ENCODE measurements around the gene ZNF554. TPM values are rescaled to one million over a fixed set of nuclear protein-coding genes. Genes with fewer than 3 reads are reported as not detected.

The ZNF554 gene
- total and polyA plus RNA-seq, 2 donors (not counting 3 experiments of a cell fraction or from before 2014, with no cell fraction given), result 1.2 to 1.6 TPM

- peaks cover 4% of the 10 kb centered on the region for H3K4me1 ChIP-seq (ENCODE audit: control insufficient read depth, extremely low read depth, insufficient read depth, low read length)
- no peak for TF ChIP-seq CTCF (IDR thresholded peaks at IDR 0.05; ENCODE audit: extremely low read depth in 1 of 2, insufficient read depth in 1 of 2, low read depth in 1 of 2, low read length in 2 of 2)
- TF ChIP-seq MAX (IDR thresholded peaks at IDR 0.05; ENCODE audit: insufficient read depth, insufficient read length), result no peak
- no peak for TF ChIP-seq GATA2 (IDR thresholded peaks at IDR 0.05; ENCODE audit: insufficient read depth, insufficient read length, low read depth, low read length)
- no peak for TF ChIP-seq JUN (IDR thresholded peaks at IDR 0.05; ENCODE audit: borderline replicate concordance, insufficient read depth, insufficient read length, low read depth)
- TF ChIP-seq FOS (IDR thresholded peaks at IDR 0.05; ENCODE audit: borderline replicate concordance, insufficient read depth, low read length), result no peak
- no peak for TF ChIP-seq POLR2A (IDR thresholded peaks at IDR 0.05; ENCODE audit: low read depth, low read length)
- intact Hi-C loops (cut with micrococcal nuclease) (no loop called here), dilution Hi-C loops (cut with MboI; ENCODE audit: extremely low pct_ligation_motif_present, low sequenced_read_pairs) (no loop called here)
- H2AFZ ChIP-seq (ENCODE audit: low read depth, low read length), result no peak overlapping the region
- FAIRE-seq, result no peak
- peaks cover 10% of the 10 kb centered on the region for H3K9me3 ChIP-seq (replicated peaks; ENCODE audit: control insufficient read depth, insufficient read depth, low read length)
- no peaks in the 10 kb centered on the region for H3K9me1 ChIP-seq (replicated peaks; ENCODE audit: control insufficient read depth, extremely low read depth, insufficient read depth, low read length)
- ChIA-PET CTCF (no interaction called here), POLR2A (no interaction called here)
- no TSS peak for BruUV-seq (replicated peaks)
- H3K79me2 ChIP-seq (ENCODE audit: control insufficient read depth, insufficient read depth, low read length), result peaks cover 4% of the 10 kb centered on the region
- H3K4me2 ChIP-seq (ENCODE audit: insufficient read depth, low read length), result no peak overlapping the region
- H3K4me3 ChIP-seq (replicated peaks in 1 of 3; ENCODE audit: insufficient read depth in 1 of 3, low read depth in 1 of 3, low read length in 3 of 3), result no peak overlapping the region
- no peak overlapping the region for H3K27ac ChIP-seq (ENCODE audit: insufficient read depth, low read depth, low read length)
- H3K27me3 ChIP-seq (ENCODE audit: control insufficient read depth in 2 of 2, insufficient read depth in 2 of 2, low read length in 2 of 2), result no peaks in the 10 kb centered on the region
- no peak for DNase-seq (ENCODE audit: low read depth, low spot score)
- no peaks in the 10 kb centered on the region for H3K36me3 ChIP-seq (ENCODE audit: control insufficient read depth in 2 of 2, extremely low read depth in 1 of 2, insufficient read depth in 2 of 2, low read length in 2 of 2)
- H3K9ac ChIP-seq (replicated peaks; ENCODE audit: extremely low read depth, insufficient read depth, low read length), result no peak overlapping the region
- no peaks in the 10 kb centered on the region for H4K20me1 ChIP-seq (replicated peaks; ENCODE audit: control insufficient read depth, extremely low read depth, insufficient read depth, low read length)
Observed at GRCh38 chr19:2837430-2837829, 17.8 kb downstream of the ZNF554 start.

All from endothelial cell of umbilical vein (primary cell).